HG02943 (cell line): ENCODE data around the gene OBP2A.
"Not testable (repeated sequence)": the region's sequence is repeated elsewhere in the genome, so short reads cannot be mapped to it uniquely, and the experiment has no call there.

Experiments
- ATAC-seq: cut with Tn5 transposase; IDR thresholded peaks from one replicate; pipeline ENCODE4 v1.9.1; 2021; ENCODE audit warnings: mild to moderate bottlenecking, low read depth, moderate library complexity; ENCODE audit not compliant: unreplicated experiment

The OBP2A gene

DNA sequence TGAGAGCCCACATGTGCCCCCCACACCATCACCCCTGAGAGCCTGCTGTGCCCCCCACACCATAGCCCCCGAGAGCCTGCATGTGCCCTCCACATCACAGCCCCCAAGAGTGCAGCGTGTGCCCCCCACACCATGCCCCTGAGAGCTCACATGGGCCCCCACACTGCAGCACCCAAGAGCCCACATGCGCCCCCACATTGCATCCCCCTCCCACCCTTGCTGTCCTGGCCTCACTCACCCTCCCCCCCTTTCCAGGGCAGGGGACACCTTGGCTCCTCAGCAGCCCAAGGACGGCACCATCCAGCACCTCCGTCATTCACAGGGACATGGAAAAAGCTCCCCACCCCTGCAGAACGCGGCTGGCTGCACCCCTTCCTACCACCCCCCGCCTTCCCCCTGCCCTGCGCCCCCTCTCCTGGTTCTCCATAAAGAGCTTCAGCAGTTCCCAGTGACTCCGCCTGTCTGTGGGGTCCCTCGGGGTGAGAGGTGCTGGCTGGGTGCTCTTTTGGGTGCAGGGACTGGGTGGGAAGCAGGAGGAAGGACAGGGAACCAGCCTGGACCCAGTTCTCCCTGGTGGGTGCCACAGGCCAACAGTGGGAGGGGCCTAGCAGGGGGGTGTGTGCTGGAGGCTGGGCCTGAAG, 19.7 kb upstream of the OBP2A start:
- no peak for ATAC-seq

DNA sequence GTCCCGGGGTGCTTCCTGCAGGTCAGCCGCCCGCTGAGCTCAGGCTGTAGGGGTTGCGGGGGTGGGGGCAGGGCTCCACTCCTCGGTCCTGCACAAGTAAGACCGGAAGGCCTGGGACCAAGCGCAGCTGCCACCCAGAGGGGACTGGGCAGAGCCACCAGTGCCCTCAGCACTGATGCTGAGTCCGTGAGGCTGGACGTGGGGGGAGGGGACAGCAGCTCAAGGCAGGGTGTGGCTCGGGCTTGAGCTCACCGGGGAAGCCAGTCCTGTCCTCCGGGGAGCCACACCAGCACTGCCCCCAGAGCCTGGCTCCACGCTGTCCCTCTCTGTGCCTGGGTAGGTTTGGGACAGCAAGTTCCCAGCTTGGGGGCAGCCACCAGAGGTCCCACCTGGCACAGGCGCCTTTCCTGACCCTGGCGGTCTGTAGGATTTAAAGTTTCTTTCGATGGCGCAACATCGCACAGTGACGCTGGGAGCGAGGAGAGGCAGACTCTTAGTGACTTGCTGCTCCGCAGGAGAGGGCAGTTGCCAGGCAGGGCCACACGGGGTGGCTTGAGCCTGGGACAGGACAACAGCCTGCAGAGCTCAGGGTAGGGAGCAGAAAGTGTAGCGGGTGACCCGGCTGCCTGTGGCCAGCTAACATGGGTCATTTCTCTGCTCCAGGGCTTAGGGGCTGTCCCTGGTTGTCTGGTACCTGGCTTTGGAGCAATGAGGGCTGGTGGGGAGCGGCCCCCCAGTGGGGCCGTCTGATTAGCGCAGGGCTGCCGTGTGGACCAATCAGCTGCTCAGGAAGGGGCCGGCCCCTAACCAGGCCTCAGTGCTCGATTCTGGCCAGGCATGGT, 19.0 kb upstream of the OBP2A start:
- no peak for ATAC-seq

DNA sequence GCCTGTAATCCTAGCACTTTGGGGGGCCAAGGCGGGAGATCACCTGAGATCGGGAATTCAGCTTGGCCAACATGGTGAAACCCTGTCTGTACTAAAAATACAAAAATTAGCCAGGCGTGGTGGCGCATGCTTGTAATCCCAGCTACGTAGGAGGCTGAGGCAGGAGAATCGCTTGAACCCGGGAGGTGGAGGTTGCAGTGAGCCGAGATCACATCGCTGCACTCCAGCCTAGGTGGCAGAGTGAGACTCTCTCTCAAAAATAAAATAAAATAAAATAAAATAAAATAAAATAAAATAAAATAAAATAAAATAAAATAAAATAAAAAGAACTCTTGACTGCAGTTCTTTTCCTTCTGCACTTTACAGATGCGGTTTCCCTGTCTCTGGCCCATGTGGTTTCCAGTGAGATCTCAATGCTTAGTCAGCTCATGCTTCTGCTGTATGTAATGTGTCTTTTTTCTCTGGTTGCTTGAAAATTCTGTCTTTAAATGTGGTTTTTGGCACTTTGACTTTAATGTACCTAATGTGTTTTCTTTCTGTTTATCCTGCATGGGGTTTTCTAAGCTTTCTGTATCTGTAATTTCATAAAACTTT, 17.0 kb upstream of the OBP2A start:
- ATAC-seq = not testable (repeated sequence)

DNA sequence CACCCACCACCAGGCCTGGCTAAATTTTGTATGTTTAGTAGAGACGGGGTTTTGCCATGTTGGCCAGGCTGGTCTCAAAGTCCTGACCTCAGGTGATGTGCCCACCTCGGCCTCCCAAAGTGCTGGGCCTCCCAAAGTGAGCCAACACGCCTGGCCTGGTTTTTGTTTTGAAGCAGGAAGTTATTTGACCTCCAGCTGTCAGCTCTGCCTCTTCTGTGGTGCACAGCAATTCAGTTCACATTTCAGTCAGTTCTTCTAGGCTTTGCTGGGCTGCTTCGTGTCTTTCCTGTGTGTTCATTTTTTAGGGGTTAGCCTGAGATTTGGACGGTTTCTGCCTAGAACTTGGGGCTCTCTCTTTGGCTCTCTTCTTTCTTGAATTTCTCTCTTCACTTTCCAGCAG, 15.8 kb upstream of the OBP2A start:
- ATAC-seq = no peak

DNA sequence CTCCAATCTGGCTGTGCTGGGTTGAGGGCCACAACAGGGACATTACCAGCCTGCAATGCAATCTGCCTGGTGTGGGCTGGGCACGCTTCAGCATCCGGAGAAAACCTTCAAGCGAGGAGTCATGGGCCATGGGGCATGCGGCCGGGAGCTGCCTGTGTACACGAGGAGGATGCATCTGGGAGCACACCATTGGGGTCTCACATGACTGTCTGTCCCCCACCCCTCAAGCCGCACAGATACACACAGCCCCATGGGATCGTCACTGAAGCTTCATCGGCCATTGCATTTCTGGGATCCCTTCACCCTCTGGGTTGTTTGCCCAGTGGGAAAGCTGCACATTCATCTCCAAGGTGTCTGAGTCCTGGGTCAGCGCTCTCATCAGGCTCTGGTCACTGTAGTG, 14.8 kb upstream of the OBP2A start:
- no peak for ATAC-seq

DNA sequence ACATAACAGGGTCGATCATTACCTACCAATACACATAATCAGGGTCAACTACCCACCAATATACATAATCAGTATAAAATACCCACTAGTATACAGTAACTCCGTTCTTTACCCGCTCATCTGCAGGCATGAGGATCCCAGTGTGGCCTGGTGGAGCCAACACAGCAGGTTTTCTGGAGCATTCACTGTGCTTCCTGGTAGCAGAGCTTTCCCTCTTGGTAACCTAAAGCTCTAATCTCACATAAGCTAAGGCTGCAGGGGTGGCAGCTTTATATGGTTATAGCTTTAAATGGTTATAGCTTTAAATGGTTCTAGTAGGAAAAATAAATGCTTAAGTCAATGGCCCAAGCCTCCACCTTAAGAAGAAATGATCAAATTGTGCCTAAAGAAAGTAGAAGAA, 12.8 kb upstream of the OBP2A start:
- ATAC-seq = no peak

DNA sequence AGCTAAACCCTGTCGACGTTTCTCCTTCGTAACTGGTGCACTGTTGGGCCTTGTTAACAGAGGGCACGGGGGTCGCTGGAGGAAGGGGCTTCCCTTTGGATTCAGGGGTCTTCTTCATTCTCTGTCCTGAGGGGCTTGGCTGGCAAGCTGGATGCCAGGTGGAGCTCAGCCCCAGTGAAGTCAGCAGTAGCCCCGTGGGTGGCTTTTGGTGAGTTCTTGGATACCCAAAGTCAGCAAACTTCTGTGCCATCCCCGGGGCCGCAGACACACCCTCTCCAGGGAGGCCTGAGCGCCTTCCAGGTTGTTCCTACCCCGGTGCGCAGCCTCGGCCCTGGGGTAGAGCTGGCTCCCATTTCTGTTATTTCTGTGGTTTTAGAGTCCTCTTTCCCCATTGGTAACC, 12.3 kb upstream of the OBP2A start:
- no peak for ATAC-seq

DNA sequence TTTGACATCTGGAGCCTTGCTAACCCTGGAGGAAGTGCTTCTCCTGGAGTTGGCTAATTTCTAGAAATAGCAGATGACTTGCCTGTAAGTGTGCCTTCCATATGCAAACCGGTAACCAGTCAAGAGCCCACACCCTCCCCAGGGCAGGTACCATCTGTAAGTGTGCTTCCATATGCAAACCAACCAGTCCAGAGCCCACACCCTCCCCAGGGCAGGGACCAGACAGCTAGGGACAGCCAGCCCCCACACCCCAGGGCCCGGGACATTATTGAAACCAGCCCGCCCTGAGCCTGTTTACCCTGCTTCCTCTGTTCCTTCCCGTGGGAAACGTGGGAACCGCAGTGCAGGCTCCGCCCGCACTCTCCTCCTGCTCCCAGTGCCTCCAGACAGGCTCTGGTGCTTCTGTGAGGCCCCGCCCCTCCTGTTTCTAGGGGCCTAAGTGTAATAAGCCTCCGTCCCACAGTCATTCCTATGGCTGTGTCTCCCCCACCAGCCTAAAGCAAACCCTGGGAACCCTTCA, 11.7 kb upstream of the OBP2A start:
- ATAC-seq = not testable (repeated sequence)

DNA sequence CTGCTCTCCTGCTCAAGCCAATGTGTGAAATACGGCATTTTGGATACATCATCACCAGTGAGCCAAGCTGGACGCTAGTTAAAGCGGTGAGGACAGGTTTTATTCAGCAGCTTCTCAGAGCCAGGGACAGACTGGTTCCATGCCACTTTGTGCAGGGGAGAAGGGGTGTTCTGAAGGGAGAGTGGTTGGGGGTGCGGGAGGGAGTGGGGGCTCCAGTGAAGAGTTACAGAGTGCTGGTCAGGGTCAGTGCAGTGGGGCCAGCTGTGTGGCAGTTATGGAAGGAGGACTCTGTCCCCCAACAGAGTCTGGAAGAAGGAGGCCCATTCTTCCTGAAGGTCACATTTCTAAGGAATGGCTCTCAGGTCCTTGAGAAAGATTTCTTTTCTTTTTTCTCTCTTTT, 11.1 kb upstream of the OBP2A start:
- not testable (repeated sequence) for ATAC-seq

DNA sequence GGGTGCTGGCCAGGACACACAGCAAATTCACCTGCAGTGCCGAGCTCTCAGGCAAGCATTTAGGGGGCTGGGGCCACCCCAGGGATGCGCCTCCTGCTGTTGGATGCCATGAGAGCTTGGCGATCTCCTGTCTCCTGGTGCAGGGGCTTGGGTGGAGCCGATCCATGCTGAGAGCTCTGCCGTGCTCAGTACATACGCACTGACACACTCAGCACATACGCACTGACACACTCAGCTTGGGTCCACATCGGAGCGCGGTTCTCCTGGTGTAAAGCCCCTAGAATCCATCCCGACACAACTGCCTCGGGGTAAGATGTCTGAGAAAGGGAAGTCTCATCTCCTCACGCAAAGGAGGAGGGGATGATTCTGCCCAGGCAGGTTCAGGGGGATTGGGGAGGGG, 10.3 kb upstream of the OBP2A start:
- ATAC-seq = not testable (repeated sequence)

DNA sequence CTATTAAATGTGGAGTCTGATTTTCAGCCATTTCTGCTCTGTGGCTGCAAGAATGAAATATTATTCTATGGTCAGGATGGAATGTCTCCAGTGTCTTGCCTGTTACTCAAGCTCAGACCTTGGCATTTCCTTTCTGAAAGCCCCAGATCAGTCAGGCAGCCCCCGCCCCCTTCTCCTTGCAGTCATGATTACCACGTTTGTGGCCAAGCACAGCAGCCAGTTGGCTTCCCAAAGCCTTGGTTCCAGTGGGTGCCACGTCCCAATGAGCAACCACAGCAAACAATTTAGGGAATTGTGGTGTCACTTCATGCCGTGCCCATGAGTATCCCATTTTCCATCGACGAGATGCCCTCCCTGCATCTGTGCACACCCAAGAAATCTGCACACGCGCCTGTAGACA, 9.7 kb upstream of the OBP2A start:
- ATAC-seq = no peak

DNA sequence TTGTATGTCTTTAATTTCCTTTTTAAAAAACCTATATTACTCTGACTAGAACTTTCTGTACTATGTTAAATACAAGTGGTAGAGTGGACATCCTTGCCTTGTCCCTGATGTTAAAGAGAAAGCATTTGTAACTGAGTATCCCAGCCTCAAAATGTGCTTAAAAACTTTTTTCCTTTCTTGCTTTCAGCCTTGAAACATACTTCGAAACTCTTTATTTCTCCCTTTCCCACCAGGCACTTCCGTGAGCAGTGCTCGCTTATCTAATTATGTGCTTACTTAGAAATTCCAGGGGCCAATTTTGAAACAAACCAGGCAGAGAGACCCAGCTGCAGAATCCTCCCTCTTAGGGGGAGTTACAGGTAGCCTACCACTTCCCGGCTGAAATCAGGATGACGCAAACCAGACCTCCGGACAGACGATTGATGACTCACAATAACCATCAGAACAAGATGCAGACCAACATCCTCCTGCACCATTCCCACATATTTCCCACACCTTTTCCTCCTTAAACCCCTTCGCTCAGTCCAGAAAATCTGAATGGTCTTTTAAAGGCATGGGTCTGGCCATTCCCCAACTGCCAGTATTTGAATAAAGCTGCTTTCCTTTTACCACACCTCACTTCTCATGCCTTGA, 2.5 kb upstream of the OBP2A start:
- not testable (repeated sequence) for ATAC-seq

DNA sequence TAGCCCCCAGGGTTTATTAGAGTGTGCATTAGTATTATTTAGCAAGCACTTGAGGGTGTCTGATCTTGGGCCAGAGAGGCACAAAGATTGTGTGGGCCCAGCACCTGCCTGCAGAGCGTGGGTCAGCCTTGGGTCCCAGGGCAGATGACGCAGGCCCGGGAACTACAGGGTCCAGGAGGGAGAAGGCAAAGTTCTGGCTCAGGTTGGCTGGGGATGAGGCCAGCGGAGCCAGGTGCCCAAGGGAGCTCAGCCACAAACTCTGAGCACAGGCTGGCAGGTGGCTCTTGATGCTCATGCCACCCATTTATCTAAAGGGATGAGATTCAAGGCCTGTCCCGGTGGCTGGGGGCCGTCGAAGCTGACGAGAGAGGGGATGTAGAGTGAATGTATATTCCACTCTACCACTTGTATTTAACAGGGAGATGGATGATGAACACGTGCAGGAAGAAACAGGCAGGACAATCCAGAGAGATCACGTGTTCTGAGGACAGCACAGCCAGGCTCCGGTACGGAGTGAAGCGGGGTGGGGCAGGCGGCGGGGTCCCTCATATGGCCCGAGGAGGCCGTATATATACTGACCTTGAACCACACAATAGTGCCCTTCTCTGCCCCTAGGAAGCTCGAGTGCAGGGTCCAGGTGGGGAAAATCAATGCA, 818 bp upstream of the OBP2A start:
- ATAC-seq = no peak

DNA sequence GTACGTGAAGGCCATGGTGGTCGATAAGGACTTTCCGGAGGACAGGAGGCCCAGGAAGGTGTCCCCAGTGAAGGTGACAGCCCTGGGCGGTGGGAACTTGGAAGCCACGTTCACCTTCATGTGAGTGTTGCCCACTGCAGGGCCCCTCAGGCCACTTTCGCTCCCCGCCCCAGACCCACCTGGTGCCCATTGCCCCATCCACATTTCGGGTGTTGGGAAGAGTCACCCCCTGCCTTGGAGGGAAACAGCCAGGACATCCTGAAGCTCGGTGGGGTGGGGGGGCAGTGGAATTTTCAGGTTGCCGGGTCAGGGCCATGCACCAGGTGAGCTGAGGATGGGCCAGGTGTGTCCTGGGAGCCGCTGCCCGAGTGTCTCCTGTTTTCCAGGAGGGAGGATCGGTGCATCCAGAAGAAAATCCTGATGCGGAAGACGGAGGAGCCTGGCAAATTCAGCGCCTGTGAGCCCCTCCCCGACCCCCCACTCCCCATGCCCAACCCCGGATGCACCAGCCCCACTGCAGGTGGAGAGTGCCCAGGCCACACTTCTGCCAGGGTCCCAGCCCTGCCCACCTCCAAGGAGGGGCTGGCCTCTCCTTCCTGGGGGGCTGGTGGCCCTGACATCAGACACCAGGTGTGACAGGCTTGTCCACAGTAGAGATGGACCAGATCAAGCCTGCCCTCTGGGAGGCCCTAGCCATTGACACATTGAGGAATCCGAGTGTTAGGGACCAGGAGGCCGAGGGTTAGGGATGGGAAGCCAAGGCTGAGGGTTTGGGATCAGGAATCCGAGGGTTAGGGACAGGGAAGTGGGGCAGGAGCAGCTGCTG, 1.1 kb downstream of the OBP2A start:
- ATAC-seq = not testable (repeated sequence)

DNA sequence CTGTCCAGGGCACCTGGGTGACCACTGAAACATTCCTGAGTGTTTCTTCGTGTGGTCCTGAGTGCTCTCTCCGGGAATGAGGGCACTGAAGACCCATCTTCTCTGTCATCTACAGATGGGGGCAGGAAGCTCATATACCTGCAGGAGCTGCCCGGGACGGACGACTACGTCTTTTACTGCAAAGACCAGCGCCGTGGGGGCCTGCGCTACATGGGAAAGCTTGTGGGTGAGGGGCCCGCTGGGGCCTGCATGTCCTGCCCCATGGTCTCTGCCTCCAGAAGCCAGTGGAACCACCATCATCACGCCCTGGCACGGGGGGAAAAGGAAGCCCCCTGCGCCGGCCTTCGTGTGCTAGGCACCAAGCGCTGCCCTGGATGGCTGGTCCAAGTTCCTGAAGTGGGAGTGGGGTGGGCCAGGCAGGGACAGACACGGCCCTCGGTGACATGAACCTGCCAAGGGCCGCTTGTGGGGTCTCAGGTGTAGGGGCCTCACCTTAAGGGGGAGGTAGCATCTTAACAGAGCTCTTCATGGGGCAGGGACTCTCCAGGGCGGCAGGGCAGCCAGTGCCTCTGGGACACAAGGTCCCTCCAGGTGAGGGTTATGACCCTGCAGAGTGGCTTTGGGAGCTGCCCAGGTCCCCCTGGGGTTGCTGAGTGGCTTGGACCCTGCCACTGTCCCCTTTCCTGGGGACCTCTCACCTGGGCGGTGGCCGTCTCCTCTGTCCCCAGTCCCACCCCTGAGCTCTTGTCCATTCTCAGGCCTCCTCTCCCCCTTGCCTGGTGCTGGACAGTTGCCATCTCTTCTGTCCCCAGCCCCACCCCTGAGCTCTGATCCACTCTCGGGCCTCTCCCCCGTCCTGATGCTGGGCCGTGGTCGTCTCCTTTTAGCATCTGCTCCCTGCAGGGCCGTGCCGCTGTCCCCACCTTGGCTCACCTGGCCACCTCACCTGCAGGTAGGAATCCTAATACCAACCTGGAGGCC, 2.1 kb downstream of the OBP2A start:
- no peak for ATAC-seq

DNA sequence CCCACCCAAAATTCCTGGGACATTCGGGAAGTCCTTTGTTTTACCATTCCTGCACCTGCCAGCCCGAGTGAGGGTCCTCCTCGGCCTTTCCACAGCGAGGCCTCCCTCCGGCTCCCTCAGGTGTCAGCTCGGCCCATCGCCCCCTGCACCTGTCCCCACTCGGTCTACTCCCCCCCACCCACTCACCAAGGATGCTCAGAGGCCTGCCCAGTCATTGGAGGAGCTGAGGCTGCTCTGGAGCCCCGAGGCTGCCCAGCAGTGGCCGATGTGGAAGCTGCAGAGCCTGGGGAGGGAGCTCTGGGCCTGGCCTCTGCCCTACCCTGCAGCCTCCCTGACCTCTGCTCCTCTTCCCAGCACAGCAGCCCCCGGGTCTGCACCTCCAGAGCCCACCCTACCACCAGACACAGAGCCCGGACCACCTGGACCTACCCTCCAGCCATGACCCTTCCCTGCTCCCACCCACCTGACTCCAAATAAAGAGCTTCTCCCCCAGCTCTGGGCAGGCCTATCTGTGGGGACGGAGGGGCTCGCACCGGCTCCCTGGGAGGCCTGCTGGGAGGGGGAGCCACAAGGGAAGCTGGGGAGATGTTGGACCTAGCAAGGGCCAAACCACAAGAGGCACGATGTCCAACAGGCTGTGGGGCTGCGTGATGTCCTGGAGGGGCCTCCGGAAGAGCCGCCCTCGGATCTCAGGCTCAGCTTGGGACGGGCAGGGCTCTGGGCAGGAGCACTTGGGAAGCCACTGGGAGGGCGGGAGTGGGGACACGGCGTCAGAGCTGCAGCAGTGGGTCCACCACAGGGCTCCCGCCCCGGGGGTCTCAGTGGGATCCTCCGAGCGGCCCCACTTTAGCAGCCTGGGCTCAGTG, 3.8 kb downstream of the OBP2A start:
- ATAC-seq = not testable (repeated sequence)

DNA sequence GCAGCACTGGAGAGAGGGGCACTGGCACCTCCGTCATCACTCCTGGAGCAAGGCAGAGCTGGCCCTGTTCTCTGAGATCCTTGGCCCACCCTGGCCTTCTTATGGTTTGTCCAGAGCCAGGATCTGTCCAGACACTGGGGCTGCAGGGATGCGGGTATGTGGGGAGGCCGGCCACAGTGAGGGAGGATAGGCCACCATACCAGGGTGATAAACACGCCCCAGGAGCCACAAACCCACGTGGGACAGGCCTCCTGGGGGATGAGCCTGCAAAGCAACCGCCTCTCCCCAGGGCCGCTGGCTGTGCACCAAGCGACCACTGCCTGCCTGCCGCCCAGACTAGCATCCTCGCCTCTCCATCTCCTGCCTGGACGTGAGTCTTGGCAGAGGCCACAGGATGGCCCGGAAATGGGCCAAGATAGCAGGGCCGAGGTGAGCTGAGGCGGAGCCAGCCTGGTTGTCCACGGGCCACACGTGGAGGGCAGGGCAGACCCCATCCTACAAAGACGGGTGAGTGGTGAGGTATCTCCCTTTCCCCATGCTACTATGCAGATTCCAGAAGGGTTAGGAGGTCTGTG, 4.5 kb downstream of the OBP2A start:
- ATAC-seq = no peak
